ENCODE measurements around the gene DNAH2.

DNA sequence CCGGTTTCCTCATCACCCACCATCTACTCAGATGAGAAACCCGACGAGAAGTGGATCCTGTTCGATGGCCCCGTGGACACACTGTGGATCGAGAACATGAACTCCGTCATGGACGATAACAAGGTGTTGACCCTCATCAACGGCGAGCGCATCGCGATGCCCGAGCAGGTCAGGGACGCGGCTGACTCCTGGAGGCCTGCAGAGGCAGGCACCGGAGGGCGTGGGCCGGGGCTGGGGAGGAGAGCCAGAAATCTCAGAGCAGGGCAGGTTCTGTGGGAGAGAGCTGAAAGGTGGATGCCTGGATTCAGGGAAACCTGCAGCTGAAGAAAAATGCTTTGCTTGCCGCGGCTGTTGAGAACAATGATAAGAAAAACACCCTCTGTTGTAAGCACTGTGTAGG, 69.3 kb downstream of the DNAH2 start:
- TF ChIP-seq, protein P1, sequence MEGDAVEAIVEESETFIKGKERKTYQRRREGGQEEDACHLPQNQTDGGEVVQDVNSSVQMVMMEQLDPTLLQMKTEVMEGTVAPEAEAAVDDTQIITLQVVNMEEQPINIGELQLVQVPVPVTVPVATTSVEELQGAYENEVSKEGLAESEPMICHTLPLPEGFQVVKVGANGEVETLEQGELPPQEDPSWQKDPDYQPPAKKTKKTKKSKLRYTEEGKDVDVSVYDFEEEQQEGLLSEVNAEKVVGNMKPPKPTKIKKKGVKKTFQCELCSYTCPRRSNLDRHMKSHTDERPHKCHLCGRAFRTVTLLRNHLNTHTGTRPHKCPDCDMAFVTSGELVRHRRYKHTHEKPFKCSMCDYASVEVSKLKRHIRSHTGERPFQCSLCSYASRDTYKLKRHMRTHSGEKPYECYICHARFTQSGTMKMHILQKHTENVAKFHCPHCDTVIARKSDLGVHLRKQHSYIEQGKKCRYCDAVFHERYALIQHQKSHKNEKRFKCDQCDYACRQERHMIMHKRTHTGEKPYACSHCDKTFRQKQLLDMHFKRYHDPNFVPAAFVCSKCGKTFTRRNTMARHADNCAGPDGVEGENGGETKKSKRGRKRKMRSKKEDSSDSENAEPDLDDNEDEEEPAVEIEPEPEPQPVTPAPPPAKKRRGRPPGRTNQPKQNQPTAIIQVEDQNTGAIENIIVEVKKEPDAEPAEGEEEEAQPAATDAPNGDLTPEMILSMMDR (conservative IDR thresholded peaks at IDR 0.05; ENCODE audit: low read length): no peak
- TF ChIP-seq EZH2phosphoT487 (IDR thresholded peaks at IDR 0.05; ENCODE audit: borderline replicate concordance): no peak
